Hematopoietic multipotent progenitor cell (in vitro differentiated cells): ENCODE results near the gene RPS6KA4. TPM values are rescaled to one million over a fixed set of nuclear protein-coding genes. Genes with fewer than 3 reads are reported as not detected.
"Not testable (repeated sequence)": the region's sequence is repeated elsewhere in the genome, so short reads cannot be mapped to it uniquely, and the experiment has no call there.

Experiments
- DNase-seq, 3 donors: peaks; one replicate each; pipeline ENCODE4 v3.0.0-alpha.2; 2011 to 2015; ENCODE audit warnings: low read depth in 2 of 3, low spot score in 2 of 3
- total RNA-seq: library from RNA; depleted of rRNA; stranded (reverse); fragments of >200 nt; gene quantifications from one replicate; pipeline ENCODE4 v1.2.3, GENCODE V29; 2012

The RPS6KA4 gene
- 59.0 TPM for total RNA-seq

- DNase-seq = peak in 2 of 3 donors; percentile 43 to 49
Measured at GRCh38 chr11:64358907-64359711, at the start of gene RPS6KA4. Gene RPS6KA4, plus strand, starts transcription at chr11:64359162. Its CDS starts 74 bp downstream, at chr11:64359236.

GRCh38 chr11:64312947-64313346 is 46.0 kb upstream of the RPS6KA4 start:
- no peak for DNase-seq

GRCh38 chr11:64313491-64314145 is 45.3 kb upstream of the RPS6KA4 start:
- no peak for DNase-seq

- no peak for DNase-seq
Measured at GRCh38 chr11:64314146-64314804, 44.7 kb upstream of the RPS6KA4 start.

- no peak for DNase-seq
Measured at GRCh38 chr11:64314805-64315561, 44.0 kb upstream of the RPS6KA4 start.

GRCh38 chr11:64315667-64316526 is 43.1 kb upstream of the RPS6KA4 start:
- DNase-seq = not testable (repeated sequence)

- DNase-seq = peak; percentile 44 to 61 (median 48)
Measured at GRCh38 chr11:64316672-64317324, 42.2 kb upstream of the RPS6KA4 start.

- peak; percentile 92 to 98 (median 96) for DNase-seq
Measured at GRCh38 chr11:64317325-64317960, 41.5 kb upstream of the RPS6KA4 start, which contains the start of gene TRMT112. Gene TRMT112, minus strand, starts transcription at chr11:64317559. Its CDS starts 33 bp downstream, at chr11:64317526.

- peak; percentile 89 to 97 (median 95) for DNase-seq
Measured at GRCh38 chr11:64317961-64318765, 40.8 kb upstream of the RPS6KA4 start, which contains the start of gene PRDX5. Gene PRDX5, plus strand, starts transcription at chr11:64318121. Its CDS starts 95 bp downstream, at chr11:64318216.

GRCh38 chr11:64318766-64319761 is 39.9 kb upstream of the RPS6KA4 start:
- no peak for DNase-seq

- no peak for DNase-seq
Measured at GRCh38 chr11:64320556-64320955, 38.4 kb upstream of the RPS6KA4 start.

- no peak for DNase-seq
Measured at GRCh38 chr11:64321026-64321425, 37.9 kb upstream of the RPS6KA4 start.

- no peak for DNase-seq
Measured at GRCh38 chr11:64321533-64321932, 37.4 kb upstream of the RPS6KA4 start.

GRCh38 chr11:64322925-64323260 is 36.1 kb upstream of the RPS6KA4 start:
- no peak for DNase-seq

- DNase-seq = no peak
Measured at GRCh38 chr11:64323373-64323772, 35.6 kb upstream of the RPS6KA4 start.

- DNase-seq = not testable (repeated sequence)
Measured at GRCh38 chr11:64323984-64324383, 35.0 kb upstream of the RPS6KA4 start.
